Stimulated activated effector memory CD8-positive, alpha-beta T cell treated with anti-CD3 and anti-CD28 coated beads, Interleukin-12 subunit alpha, Interleukin-12 subunit beta, amount 100 ng/mL, for 72 hours (primary cell): ENCODE data around the gene OR10T2.
"Not testable (repeated sequence)": the region's sequence is repeated elsewhere in the genome, so short reads cannot be mapped to it uniquely, and the experiment has no call there.

Experiments
- ATAC-seq: fragments of 150-1000 bp; cut with Tn5 transposase; 2 replicates; pipeline ENCODE4 v1.10.0; 2021
- DNase-seq, 2 donors: peaks; one replicate each; pipeline ENCODE4 v3.0.0; 2021 to 2022; ENCODE audit warnings: low spot score in 2 of 2
- H3K27ac Mint-ChIP-seq: one replicate; pipeline ENCODE4 v1.8.0; 2022; ENCODE audit warnings: mild to moderate bottlenecking, mixed read lengths
- H3K36me3 Mint-ChIP-seq: one replicate; pipeline ENCODE4 v1.8.0; 2022; ENCODE audit warnings: mild to moderate bottlenecking, mixed read lengths
- H3K4me1 Mint-ChIP-seq: one replicate; pipeline ENCODE4 v1.8.0; 2022; ENCODE audit warnings: mixed read lengths
- H3K4me3 Mint-ChIP-seq: one replicate; pipeline ENCODE4 v1.8.0; 2022; ENCODE audit warnings: mild to moderate bottlenecking, mixed read lengths
- H3K9me3 Mint-ChIP-seq: one replicate; pipeline ENCODE4 v1.8.0; 2022; ENCODE audit warnings: mixed read lengths

OR10T2 gene

GRCh38 chr1:158374101-158374500 lies 25.2 kb downstream of the OR10T2 start:
- H3K4me3 Mint-ChIP-seq, ATAC-seq: not testable (repeated sequence)
- H3K9me3 Mint-ChIP-seq, result peaks cover 11% of the 10 kb centered on the region

GRCh38 chr1:158371188-158371953 lies 27.9 kb downstream of the OR10T2 start:
- Mint-ChIP-seq H3K27ac (no peak overlapping the region), H3K4me3 (no peak overlapping the region), H3K9me3 (peaks cover 11% of the 10 kb centered on the region), H3K36me3 (no peaks in the 10 kb centered on the region), H3K4me1 (peaks cover 4% of the 10 kb centered on the region)
- ATAC-seq (peak; percentile 97), DNase-seq (no peak)

More at GRCh38 chr1:158374101-158374500, 25.2 kb downstream of the OR10T2 start:
- H3K36me3 Mint-ChIP-seq, DNase-seq, H3K27ac Mint-ChIP-seq, H3K4me1 Mint-ChIP-seq: not testable (repeated sequence)

DNA sequence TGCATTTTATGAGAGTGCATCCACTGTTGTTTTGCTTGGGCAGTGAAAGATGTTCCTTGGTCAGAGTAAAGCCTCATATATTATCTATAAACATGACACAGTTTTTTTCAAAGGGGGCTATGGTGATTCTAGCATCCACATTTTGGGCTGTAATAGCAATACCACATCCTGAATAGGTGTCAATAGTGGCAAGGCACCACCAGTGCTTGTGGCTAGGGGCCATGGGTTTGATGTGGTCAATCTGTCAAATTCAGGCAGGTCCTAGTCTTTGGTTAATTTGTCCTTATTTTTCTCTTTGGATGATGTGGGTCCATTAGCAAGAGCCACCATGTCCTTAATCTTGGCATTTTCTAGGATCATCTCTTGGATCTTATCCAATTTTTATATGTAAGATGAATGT lies 32.5 kb downstream of the OR10T2 start:
- Mint-ChIP-seq H3K36me3 (no peaks in the 10 kb centered on the region), H3K9me3 (peaks cover 3% of the 10 kb centered on the region), H3K27ac (no peak overlapping the region), H3K4me1 (peaks cover 7% of the 10 kb centered on the region), H3K4me3 (no peak overlapping the region)
- ATAC-seq, result no peak
- DNase-seq, result no peak

GRCh38 chr1:158362941-158363340 lies 36.3 kb downstream of the OR10T2 start:
- ATAC-seq (no peak), DNase-seq (no peak)
- H3K36me3 Mint-ChIP-seq, result no peaks in the 10 kb centered on the region
- H3K4me3 Mint-ChIP-seq, result no peak overlapping the region
- H3K27ac Mint-ChIP-seq, result no peak overlapping the region
- no peaks in the 10 kb centered on the region for H3K9me3 Mint-ChIP-seq
- peaks cover 7% of the 10 kb centered on the region for H3K4me1 Mint-ChIP-seq

DNA sequence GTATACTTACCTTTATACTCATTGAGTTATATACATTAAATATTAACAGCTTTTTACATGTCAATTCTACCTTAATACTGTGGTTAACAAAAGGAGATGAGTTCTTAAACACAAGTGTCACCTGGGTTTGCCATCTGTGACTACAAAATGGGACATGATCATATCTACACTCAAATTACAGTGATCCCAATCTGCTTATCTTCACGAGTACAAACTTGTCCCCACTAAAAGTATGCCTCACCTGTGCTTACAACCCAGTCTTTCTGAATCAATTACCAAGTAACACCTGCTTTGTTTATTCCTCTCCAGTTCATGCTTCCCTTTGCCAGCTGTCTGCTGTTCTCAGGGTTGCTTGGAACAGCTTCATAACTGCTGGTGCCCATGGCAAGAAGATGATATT lies 36.8 kb downstream of the OR10T2 start:
- Mint-ChIP-seq H3K36me3 (no peaks in the 10 kb centered on the region), H3K4me1 (peaks cover 7% of the 10 kb centered on the region), H3K4me3 (no peak overlapping the region), H3K27ac (no peak overlapping the region), H3K9me3 (no peaks in the 10 kb centered on the region)
- DNase-seq (no peak), ATAC-seq (no peak)

DNA sequence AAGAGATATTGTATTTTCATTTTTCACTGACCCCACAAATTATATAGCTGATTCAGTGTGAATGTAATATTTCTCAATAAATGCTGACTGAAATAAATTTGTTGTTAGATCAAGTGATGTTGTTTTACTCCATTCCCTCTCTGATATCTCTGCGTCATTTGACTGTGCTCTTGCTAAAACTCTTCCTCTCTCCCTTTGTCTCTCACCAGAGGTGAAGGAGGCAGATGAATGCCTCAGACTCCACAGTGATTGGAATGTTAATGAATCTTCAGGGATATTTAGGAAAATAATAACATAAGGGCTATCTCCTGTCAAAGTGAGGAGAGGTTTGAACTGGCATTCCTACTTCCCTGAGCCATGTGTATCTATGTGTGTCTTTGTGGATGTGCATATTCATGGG lies 41.8 kb downstream of the OR10T2 start:
- Mint-ChIP-seq H3K4me3 (no peak overlapping the region), H3K36me3 (no peaks in the 10 kb centered on the region), H3K4me1 (no peaks in the 10 kb centered on the region), H3K9me3 (no peaks in the 10 kb centered on the region), H3K27ac (no peak overlapping the region)
- ATAC-seq (no peak), DNase-seq (no peak)

GRCh38 chr1:158356616-158357015 lies 42.6 kb downstream of the OR10T2 start:
- no peak overlapping the region for H3K4me3 Mint-ChIP-seq
- no peaks in the 10 kb centered on the region for H3K4me1 Mint-ChIP-seq
- H3K9me3 Mint-ChIP-seq, result no peaks in the 10 kb centered on the region
- H3K27ac Mint-ChIP-seq, result no peak overlapping the region
- ATAC-seq, result no peak
- H3K36me3 Mint-ChIP-seq, result no peaks in the 10 kb centered on the region
- DNase-seq, result no peak

DNA sequence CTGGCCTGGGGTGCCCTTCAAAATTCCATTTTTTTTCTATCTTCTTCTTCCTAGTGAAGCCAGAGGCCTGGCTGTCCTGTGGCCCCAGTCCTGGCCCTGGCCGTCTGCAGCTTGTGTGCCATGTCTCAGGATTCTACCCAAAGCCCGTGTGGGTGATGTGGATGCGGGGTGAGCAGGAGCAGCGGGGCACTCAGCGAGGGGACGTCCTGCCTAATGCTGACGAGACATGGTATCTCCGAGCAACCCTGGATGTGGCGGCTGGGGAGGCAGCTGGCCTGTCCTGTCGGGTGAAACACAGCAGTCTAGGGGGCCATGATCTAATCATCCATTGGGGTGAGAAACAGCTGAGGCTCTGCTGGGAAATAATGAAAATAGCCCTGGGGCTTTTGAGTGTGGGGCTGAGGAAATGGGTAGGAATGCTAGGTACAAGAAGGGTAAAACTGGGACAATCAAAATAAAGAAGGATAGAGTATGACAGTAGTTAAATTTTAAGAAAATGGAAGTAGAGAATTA lies 43.4 kb downstream of the OR10T2 start:
- ATAC-seq, result no peak
- Mint-ChIP-seq H3K4me1 (no peaks in the 10 kb centered on the region), H3K27ac (no peak overlapping the region), H3K36me3 (no peaks in the 10 kb centered on the region), H3K4me3 (no peak overlapping the region), H3K9me3 (no peaks in the 10 kb centered on the region)
- no peak for DNase-seq

DNA sequence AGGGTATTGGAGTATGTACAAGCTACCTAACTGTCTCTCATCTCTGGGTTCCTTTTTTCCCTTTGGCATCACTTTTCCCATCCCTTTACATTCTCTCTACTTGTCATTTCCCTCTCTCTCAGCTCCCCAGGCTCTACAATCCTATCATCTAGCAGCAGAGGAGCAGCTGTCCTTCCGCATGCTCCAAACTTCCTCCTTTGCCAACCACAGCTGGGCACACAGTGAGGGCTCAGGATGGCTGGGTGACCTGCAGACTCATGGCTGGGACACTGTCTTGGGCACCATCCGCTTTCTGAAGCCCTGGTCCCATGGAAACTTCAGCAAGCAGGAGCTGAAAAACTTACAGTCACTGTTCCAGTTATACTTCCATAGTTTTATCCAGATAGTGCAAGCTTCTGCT lies 45.0 kb downstream of the OR10T2 start:
- DNase-seq (no peak), ATAC-seq (no peak)
- Mint-ChIP-seq H3K36me3 (no peaks in the 10 kb centered on the region), H3K4me1 (no peaks in the 10 kb centered on the region), H3K9me3 (no peaks in the 10 kb centered on the region), H3K27ac (no peak overlapping the region), H3K4me3 (no peak overlapping the region)

DNA sequence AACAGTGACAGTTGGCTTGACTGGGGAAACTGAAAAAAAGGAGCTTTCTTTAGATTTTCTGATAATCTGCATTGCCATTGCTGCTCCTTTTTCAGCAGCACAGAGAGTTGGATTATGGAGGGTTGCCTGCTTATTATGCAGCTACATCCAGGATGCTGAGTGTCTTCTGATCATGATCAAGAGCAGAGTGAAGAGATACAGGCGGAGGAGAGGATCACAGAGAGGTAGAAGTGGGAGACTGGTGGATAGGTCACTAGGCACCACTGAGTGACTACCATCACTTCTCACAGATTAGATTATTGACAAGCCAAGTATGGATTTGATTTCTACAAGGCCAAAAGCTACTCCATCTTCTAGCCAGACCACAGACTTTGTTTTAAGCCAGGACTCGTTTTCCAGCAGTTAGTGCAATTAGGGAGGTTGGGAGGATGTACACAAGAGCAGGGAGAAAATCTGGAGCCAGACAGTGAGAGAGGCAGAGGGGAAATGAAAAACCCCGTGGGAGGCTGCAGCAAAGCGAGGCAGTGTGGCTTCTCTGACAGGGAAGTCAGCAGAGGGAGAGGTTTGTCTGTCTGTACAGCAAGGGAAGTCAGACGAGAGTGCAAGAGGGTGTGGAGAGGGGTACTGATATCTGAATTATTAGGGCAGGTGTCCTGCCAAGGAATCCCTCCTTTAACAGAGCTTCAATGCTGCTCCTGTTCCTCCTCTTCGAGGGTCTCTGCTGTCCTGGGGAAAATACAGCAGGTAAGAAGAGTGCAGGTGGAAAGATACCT lies 45.8 kb downstream of the OR10T2 start, which contains the start of gene CD1E:
CD1E (plus strand) TSS at position 592 of the 773 bp plus-strand sequence; CDS start at position 687, 95 bp downstream.
- Mint-ChIP-seq H3K27ac (no peak within 1 kb of the TSS), H3K4me3 (no peak within 1 kb of the TSS)
- no peak for ATAC-seq

DNA sequence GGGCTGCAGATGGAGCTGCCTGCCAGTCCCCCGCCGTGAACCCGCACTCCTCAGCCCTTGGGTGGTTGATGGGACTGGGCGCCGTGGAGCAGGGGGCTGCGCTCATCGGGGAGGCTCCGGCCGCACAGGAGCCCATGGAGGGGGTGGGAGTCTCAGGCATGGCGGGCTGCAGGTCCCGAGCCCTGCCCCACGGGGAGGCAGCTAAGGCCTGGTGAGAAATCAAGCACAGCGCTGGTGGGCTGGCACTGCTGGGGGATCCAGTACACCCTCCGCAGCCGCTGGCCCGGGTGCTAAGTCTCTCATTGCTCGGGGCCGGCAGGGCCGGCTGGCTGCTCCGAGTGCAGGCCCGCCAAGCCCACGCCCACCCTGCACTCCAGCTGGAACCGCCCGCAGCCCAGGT lies 50.3 kb downstream of the OR10T2 start:
- H3K27ac Mint-ChIP-seq, H3K9me3 Mint-ChIP-seq, H3K4me3 Mint-ChIP-seq, H3K4me1 Mint-ChIP-seq, H3K36me3 Mint-ChIP-seq, ATAC-seq, DNase-seq: not testable (repeated sequence)

More for the DNA sequence above, 45.8 kb downstream of the OR10T2 start, which contains the start of gene CD1E:
- DNase-seq, result no peak
- Mint-ChIP-seq H3K4me1 (no peaks in the 10 kb centered on the region), H3K36me3 (no peaks in the 10 kb centered on the region), H3K9me3 (no peaks in the 10 kb centered on the region)
